GM08714 (cell line): ENCODE results near the gene PHETA1.
"Not testable (repeated sequence)": the region's sequence is repeated elsewhere in the genome, so short reads cannot be mapped to it uniquely, and the experiment has no call there.

ENCODE experiments used
- H3K4me3 ChIP-seq: fragments of 200-500 bp; sonication (Bioruptor generic); 2 replicates; pipeline ENCODE4 v1.5.1; 2014; ENCODE audit warnings: mild to moderate bottlenecking, low read length, inconsistent platforms
- ZNF274 ChIP-seq: IDR thresholded peaks from 2 replicates; pipeline ENCODE4 v1.6.1; 2012; ENCODE audit warnings: mild to moderate bottlenecking, low read depth, low read length

Gene PHETA1

GRCh38 chr12:111354511-111354910 lies 14.4 kb downstream of the PHETA1 start:
- TF ChIP-seq ZNF274: no peak
- no peak overlapping the region for H3K4me3 ChIP-seq

GRCh38 chr12:111353603-111354295 lies 15.1 kb downstream of the PHETA1 start:
- no peak overlapping the region for H3K4me3 ChIP-seq
- no peak for TF ChIP-seq ZNF274

GRCh38 chr12:111353026-111353425 lies 15.9 kb downstream of the PHETA1 start:
- no peak overlapping the region for H3K4me3 ChIP-seq
- no peak for TF ChIP-seq ZNF274

- no peak for TF ChIP-seq ZNF274
Observed at GRCh38 chr12:111352296-111352993, 16.4 kb downstream of the PHETA1 start.

GRCh38 chr12:111351026-111351425 lies 17.9 kb downstream of the PHETA1 start:
- no peak for TF ChIP-seq ZNF274
- no peak overlapping the region for H3K4me3 ChIP-seq

More at GRCh38 chr12:111352296-111352993, 16.4 kb downstream of the PHETA1 start:
- no peak overlapping the region for H3K4me3 ChIP-seq

GRCh38 chr12:111349748-111350520 lies 19.0 kb downstream of the PHETA1 start:
- no peak overlapping the region for H3K4me3 ChIP-seq
- no peak for TF ChIP-seq ZNF274

GRCh38 chr12:111349101-111349747 lies 19.7 kb downstream of the PHETA1 start:
- no peak overlapping the region for H3K4me3 ChIP-seq
- TF ChIP-seq ZNF274: no peak

- TF ChIP-seq ZNF274: no peak
- H3K4me3 ChIP-seq: no peak overlapping the region
Observed at GRCh38 chr12:111347891-111348644, 20.8 kb downstream of the PHETA1 start.

- H3K4me3 ChIP-seq: no peak overlapping the region
- no peak for TF ChIP-seq ZNF274
Observed at GRCh38 chr12:111344254-111344875, 24.5 kb downstream of the PHETA1 start.

GRCh38 chr12:111343181-111343580 lies 25.7 kb downstream of the PHETA1 start:
- TF ChIP-seq ZNF274: no peak
- H3K4me3 ChIP-seq: no peak overlapping the region

- no peak overlapping the region for H3K4me3 ChIP-seq
- no peak for TF ChIP-seq ZNF274
Observed at GRCh38 chr12:111342376-111342775, 26.5 kb downstream of the PHETA1 start.

GRCh38 chr12:111341426-111342065 lies 27.3 kb downstream of the PHETA1 start:
- no peak for TF ChIP-seq ZNF274
- no peak overlapping the region for H3K4me3 ChIP-seq

GRCh38 chr12:111340680-111341079 lies 28.2 kb downstream of the PHETA1 start:
- H3K4me3 ChIP-seq: not testable (repeated sequence)
